HUES6 (cell line): Measurements from ENCODE around the gene HLA-DQA2.
"Not testable (repeated sequence)": the region's sequence is repeated elsewhere in the genome, so short reads cannot be mapped to it uniquely, and the experiment has no call there.

Experiments used
- H3K27ac ChIP-seq: 2 replicates; pipeline ENCODE4 v1.7.0; 2013; ENCODE audit warnings: low read depth, mild to moderate bottlenecking, low read length, inconsistent platforms
- H3K27me3 ChIP-seq: 2 replicates; pipeline ENCODE4 v1.6.1; 2013; ENCODE audit warnings: low read length; ENCODE audit not compliant: control insufficient read depth, insufficient read depth
- H3K36me3 ChIP-seq: 2 replicates; pipeline ENCODE4 v1.6.1; 2013; ENCODE audit warnings: low read length; ENCODE audit not compliant: control insufficient read depth, insufficient read depth
- H3K4me1 ChIP-seq: 2 replicates; pipeline ENCODE4 v1.6.1; 2013; ENCODE audit warnings: low read length; ENCODE audit not compliant: control insufficient read depth, insufficient read depth
- H3K4me3 ChIP-seq: 2 replicates; pipeline ENCODE4 v1.5.1; 2013; ENCODE audit warnings: low read depth, low read length
- H3K9ac ChIP-seq: one replicate; pipeline ENCODE4 v1.6.1; 2013; ENCODE audit warnings: mild to moderate bottlenecking, low read length
- H3K9me3 ChIP-seq: 2 replicates; pipeline ENCODE4 v1.6.1; 2013; ENCODE audit warnings: low read depth, low read length; ENCODE audit not compliant: control insufficient read depth, insufficient read depth

The HLA-DQA2 gene

DNA sequence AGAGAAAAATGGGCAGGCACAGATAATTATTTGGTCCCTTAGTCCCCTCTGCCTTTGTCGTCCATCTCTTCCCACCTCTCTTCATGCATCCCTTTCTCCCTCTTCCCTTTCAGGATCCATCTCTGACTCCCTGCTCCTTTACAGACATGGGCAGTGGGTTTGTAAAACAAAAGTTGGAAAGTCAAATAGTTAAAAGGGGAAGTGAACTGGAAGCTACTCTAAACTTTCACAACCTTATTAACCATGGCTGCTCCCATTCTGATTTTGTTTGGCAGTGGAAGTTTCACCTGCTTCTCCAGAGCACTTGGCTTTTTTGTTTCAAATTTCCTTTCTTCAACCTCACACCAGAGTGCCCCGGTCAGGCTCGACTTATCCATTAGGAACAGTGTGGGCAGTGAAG, 1.2 kb downstream of the HLA-DQA2 start:
- no peaks in the 10 kb centered on the region for H3K4me1 ChIP-seq
- peaks cover 3% of the 10 kb centered on the region; the same call in 1 of the 2 replicates for H3K27me3 ChIP-seq
- H3K27ac ChIP-seq: no peak overlapping the region
- H3K36me3 ChIP-seq: no peaks in the 10 kb centered on the region
- no peak overlapping the region for H3K9ac ChIP-seq
- H3K4me3 ChIP-seq: no peak overlapping the region
- H3K9me3 ChIP-seq: no peaks in the 10 kb centered on the region

DNA sequence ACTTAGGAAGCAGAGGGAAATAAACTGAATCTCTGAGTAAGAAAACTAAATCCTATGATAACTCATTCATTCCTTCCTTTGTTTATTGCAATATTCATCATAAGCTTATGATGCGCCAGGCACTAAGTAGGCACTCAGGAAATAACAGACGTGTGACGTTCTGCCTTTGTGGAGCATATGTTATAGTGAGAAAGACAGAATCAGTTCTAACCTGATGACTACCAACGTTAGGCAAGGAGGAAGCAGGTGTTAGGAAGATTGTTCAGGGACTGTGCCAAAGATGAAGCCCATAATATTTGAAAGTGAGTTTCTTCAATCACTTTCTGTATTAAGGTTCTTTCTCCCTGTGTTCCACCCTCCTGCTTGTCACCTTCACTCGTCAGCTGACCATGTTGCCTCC, 3.6 kb downstream of the HLA-DQA2 start:
- H3K27ac ChIP-seq: no peak overlapping the region
- H3K36me3 ChIP-seq: no peaks in the 10 kb centered on the region
- H3K9ac ChIP-seq: no peak overlapping the region
- no peak overlapping the region for H3K4me3 ChIP-seq
- no peaks in the 10 kb centered on the region for H3K4me1 ChIP-seq
- no peaks in the 10 kb centered on the region for H3K9me3 ChIP-seq
- 0 out of 2 replicates have a peak, but pooled peaks cover 3% of the 10 kb centered on the region for H3K27me3 ChIP-seq

DNA sequence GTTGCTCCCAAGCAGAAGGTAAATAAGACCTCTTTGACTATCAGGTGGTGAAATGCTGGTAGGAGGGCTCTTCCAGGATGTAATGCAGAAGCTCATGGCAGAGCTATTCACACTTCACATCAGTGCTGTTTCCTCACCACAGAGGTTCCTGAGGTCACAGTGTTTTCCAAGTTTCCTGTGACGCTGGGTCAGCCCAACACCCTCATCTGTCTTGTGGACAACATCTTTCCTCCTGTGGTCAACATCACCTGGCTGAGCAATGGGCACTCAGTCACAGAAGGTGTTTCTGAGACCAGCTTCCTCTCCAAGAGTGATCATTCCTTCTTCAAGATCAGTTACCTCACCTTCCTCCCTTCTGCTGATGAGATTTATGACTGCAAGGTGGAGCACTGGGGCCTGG, 4.5 kb downstream of the HLA-DQA2 start:
- H3K36me3 ChIP-seq, H3K9ac ChIP-seq, H3K4me3 ChIP-seq, H3K9me3 ChIP-seq, H3K4me1 ChIP-seq, H3K27ac ChIP-seq, H3K27me3 ChIP-seq: not testable (repeated sequence)

DNA sequence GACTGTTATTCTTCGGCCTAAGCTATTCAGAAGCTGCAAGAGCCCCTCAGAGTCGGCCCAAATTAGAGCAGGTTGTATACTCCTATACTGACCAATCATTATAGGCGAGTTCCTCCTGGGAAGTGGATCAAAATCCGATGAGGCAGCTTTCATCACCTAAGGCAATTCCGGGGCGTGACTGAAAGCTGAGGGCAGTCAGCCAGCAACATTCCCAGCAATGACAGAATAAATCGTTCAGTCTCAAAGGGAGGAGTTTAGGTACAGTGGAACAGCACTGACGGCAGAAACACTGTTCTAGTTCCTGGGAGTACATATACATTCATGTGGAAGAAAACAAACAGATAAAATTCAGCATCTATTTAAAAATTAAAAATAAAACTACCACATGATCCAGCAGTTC, 11.4 kb downstream of the HLA-DQA2 start:
- no peak overlapping the region for H3K27ac ChIP-seq
- H3K9me3 ChIP-seq: no peaks in the 10 kb centered on the region
- H3K9ac ChIP-seq: no peak overlapping the region
- no peaks in the 10 kb centered on the region for H3K4me1 ChIP-seq
- H3K4me3 ChIP-seq: no peak overlapping the region
- H3K27me3 ChIP-seq: no peaks in the 10 kb centered on the region; the same call in 1 of the 2 replicates
- no peaks in the 10 kb centered on the region for H3K36me3 ChIP-seq

DNA sequence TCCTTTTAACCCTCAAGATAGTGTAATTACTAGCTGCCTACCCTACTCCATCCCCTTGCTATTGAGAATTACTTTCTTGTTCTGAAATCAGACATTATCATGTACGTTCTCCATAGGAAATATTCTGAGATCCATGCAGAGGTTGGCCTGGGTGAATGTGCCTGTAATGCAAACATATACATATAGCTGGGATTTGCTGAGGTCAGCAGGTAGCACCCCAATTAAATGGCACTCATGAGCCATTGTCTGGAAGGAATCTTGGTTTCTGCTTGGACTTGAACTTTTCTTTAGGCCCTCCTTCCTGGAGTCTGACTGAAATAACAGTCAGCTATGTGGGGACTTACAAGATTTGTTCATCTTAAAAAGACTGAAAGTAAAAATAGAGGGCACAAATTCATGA, 18.5 kb downstream of the HLA-DQA2 start:
- no peaks in the 10 kb centered on the region for H3K4me1 ChIP-seq
- H3K27ac ChIP-seq: no peak overlapping the region
- H3K9ac ChIP-seq: no peak overlapping the region
- no peaks in the 10 kb centered on the region; the same call in 1 of the 2 replicates for H3K27me3 ChIP-seq
- H3K36me3 ChIP-seq: no peaks in the 10 kb centered on the region
- no peaks in the 10 kb centered on the region for H3K9me3 ChIP-seq
- H3K4me3 ChIP-seq: no peak overlapping the region

DNA sequence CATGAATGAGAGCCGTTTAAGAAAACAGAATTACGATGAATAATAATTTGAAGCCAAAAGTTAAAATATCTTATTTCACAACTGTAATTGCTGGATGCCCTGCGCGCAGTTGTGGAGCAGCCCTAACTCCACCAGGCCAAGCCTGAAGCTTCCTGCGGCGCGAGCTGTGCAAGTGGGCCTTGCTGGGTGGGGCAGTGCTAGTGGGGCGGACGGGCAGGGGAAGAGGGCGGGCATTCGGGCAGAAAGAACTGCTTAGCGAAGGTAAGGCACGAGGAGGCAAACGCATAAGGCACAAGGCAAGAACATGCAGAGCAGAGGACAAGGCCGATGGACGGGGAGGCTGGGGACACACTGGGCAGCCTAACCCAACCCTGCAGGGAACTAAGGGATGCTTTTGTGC, 19.9 kb downstream of the HLA-DQA2 start:
- no peak overlapping the region for H3K9ac ChIP-seq
- no peak overlapping the region for H3K27ac ChIP-seq
- no peaks in the 10 kb centered on the region; the same call in 1 of the 2 replicates for H3K27me3 ChIP-seq
- H3K4me1 ChIP-seq: no peaks in the 10 kb centered on the region
- no peaks in the 10 kb centered on the region for H3K36me3 ChIP-seq
- no peak overlapping the region for H3K4me3 ChIP-seq
- no peaks in the 10 kb centered on the region for H3K9me3 ChIP-seq

DNA sequence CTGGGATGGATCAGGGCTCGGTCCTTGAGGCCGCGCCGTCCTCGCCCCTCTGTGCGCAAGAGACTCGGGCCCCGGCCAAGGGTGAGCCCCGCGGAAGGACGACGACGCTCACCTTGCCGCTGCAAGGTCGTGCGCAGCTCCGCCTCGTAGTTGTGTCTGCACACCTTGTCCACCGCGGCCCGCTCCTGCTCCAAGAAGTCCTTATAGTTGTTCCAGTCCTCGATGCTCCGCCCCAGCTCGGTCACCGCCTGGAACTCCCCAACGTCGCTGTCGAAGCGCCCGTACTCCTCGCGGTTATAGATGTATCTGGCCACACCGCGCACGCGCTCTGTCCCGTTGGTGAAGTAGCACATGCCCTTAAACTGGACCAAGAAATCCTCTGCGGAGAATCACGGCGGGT, 20.4 kb downstream of the HLA-DQA2 start:
- Histone ChIP-seq H3K4me1 (no peaks in the 10 kb centered on the region), H3K27ac (no peak overlapping the region), H3K27me3 (no peaks in the 10 kb centered on the region; the same call in 1 of the 2 replicates), H3K4me3 (no peak overlapping the region), H3K36me3 (no peaks in the 10 kb centered on the region), H3K9ac (no peak overlapping the region), H3K9me3 (no peaks in the 10 kb centered on the region)

DNA sequence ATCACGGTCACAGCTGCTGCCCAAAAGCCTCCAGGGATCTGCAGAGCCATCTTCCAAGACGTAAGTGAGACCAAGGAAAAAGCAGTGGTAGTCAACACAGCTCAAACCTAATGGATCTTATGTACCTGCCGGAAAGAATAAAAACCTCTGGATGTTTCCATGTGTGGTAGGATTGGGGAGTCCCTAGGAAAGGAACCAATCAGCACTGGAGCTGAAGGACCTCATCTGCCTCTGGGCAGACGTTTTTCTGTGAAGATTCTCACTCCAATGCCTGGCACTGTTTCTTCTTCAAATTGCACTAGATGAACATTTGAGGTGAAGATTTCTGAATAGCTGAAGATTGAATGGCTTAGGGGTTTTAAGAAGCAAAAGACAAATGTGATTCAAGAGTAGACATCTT, 22.2 kb downstream of the HLA-DQA2 start, which contains the start of gene HLA-DQB2:
Gene HLA-DQB2 (minus strand): TSS at position 112 of the 400 bp plus-strand sequence. CDS start 62 bp downstream, at position 50.
- Histone ChIP-seq H3K9me3 (no peaks in the 10 kb centered on the region), H3K9ac (no peak within 1 kb of the TSS), H3K27ac (no peak within 1 kb of the TSS), H3K4me3 (no peak within 1 kb of the TSS), H3K36me3 (no peaks in the 10 kb centered on the region), H3K27me3 (no peaks in the 10 kb centered on the region; the same call in 1 of the 2 replicates), H3K4me1 (no peaks in the 10 kb centered on the region)

DNA sequence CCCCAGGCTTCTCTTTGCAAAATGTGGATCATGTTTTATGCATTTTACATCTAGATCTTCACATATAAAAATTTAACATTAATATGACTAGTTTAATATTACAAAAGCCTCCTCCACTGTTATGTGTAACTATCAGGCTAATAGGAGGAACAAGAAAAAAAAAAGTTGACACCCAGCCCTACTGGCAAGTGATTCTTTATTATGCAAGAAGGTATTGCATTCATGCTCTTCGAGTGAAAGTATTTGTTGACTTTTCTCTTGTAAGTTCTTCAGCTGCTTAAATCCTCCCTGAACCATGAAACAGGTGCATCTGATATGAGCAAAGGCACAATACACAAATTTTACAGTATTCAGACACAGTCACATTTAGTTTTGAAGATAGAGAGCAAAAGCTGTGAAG, 22.9 kb downstream of the HLA-DQA2 start:
- Histone ChIP-seq H3K27me3 (no peaks in the 10 kb centered on the region; the same call in 1 of the 2 replicates), H3K4me3 (no peak overlapping the region), H3K9me3 (no peaks in the 10 kb centered on the region), H3K4me1 (no peaks in the 10 kb centered on the region), H3K36me3 (no peaks in the 10 kb centered on the region), H3K9ac (no peak overlapping the region), H3K27ac (no peak overlapping the region)

DNA sequence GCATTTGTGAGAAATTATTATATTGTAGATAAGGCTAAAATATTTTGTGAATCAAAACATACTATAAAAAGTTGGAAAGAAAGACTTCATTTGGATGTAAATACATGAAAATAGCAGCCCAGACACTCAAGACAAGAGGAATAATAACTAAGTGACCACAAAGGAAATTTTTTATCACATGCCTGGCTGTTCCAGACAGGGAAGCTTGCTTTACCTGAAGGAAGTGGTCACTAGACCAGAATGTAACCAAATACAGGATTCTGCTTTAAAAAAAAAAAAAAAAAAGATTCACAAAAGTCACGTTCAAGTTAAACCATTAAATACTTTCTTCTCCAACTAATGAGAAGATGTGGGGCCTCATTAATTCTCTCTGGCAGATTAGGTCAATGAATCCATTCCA, 31.5 kb downstream of the HLA-DQA2 start:
- no peak overlapping the region for H3K4me3 ChIP-seq
- no peaks in the 10 kb centered on the region for H3K27me3 ChIP-seq
- H3K9me3 ChIP-seq: no peaks in the 10 kb centered on the region
- H3K4me1 ChIP-seq: no peaks in the 10 kb centered on the region
- H3K9ac ChIP-seq: no peak overlapping the region
- H3K27ac ChIP-seq: no peak overlapping the region
- H3K36me3 ChIP-seq: no peaks in the 10 kb centered on the region

DNA sequence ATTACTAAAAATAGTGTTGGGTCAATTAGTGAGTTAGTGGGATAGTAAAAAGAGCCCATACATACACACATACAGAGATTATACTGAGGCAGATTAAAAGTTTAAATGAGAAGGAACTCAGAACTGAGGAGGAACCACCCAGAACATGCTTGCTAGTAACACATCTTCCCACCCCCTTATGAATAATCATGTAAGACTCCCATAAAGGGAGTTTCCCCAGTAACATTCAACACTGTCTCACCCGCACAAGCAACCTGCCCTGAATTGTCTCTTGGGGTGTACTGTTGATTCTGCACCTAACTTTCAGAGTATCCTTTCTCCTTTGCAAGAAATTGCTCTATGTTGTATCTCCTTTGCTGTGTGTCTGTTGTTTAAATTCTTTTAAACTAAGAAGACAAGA, 33.2 kb downstream of the HLA-DQA2 start:
- Histone ChIP-seq H3K9me3 (peaks cover 2% of the 10 kb centered on the region; the same call in 1 of the 2 replicates), H3K36me3 (no peaks in the 10 kb centered on the region), H3K27ac (no peak overlapping the region), H3K9ac (no peak overlapping the region), H3K27me3 (no peaks in the 10 kb centered on the region), H3K4me1 (no peaks in the 10 kb centered on the region), H3K4me3 (no peak overlapping the region)

DNA sequence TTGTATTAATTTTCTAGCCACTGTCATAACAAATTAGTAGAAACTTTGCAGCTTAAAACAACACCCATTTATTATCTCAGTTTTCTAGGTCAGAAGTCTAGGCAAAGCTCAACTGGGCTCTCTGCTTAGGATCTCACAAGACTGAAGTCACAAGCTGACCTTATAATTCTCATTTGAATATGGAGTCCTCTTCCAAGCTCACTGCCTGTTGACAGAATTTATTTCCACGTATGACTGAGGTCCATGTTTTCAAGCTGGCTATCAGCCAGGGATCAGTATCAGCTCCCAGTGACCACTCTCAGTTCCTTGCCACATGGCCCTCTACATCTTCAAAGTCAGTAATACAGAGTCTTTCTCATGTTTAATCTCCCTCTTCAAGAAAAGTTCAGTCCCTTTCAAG, 33.9 kb downstream of the HLA-DQA2 start:
- Histone ChIP-seq H3K4me3 (no peak overlapping the region), H3K9ac (no peak overlapping the region), H3K27ac (no peak overlapping the region), H3K9me3 (peaks cover 2% of the 10 kb centered on the region; the same call in 1 of the 2 replicates), H3K36me3 (no peaks in the 10 kb centered on the region), H3K4me1 (no peaks in the 10 kb centered on the region), H3K27me3 (no peaks in the 10 kb centered on the region)
